Spinal cord (tissue), 10 donors: Measurements from ENCODE around the gene ARL15. TPM values are rescaled to one million over a fixed set of nuclear protein-coding genes. Genes with fewer than 3 reads are reported as not detected.

Source experiments
- DNase-seq, 6 donors: peaks; one replicate each; pipeline versions ENCODE4 v3.0.0 to v3.0.0-alpha.2; 2013 to 2015; ENCODE audit warnings: low spot score in 6 of 6, low read depth in 4 of 6
- H3K27ac ChIP-seq: one replicate; pipeline ENCODE4 v1.5.1; 2013; ENCODE audit warnings: low read depth, low read length, control low read depth
- H3K27me3 ChIP-seq: one replicate; pipeline ENCODE4 v1.6.1; 2013; ENCODE audit warnings: low read length; ENCODE audit not compliant: control insufficient read depth, insufficient read depth
- H3K36me3 ChIP-seq: one replicate; pipeline ENCODE4 v1.6.1; 2013; ENCODE audit warnings: low read length; ENCODE audit not compliant: control insufficient read depth, insufficient read depth
- H3K4me1 ChIP-seq: one replicate; pipeline ENCODE4 v1.6.1; 2013; ENCODE audit warnings: low read length; ENCODE audit not compliant: control insufficient read depth, insufficient read depth
- H3K4me3 ChIP-seq: one replicate; pipeline ENCODE4 v1.5.1; 2013; ENCODE audit warnings: low read depth, low read length, control low read depth
- H3K9me3 ChIP-seq: one replicate; pipeline ENCODE4 v1.6.1; 2013; ENCODE audit warnings: low read length; ENCODE audit not compliant: control insufficient read depth, insufficient read depth
- WGBS: methylation state at CpG from one replicate; pipeline ENCODE4 v1.1.5; 2013; ENCODE audit warnings: missing lambda C conversion rate; ENCODE audit not compliant: insufficient coverage; 5-methylcytosine and 5-hydroxymethylcytosine counted together
- polyA plus RNA-seq, 2 donors: library from polyadenylated mRNA; unstranded; fragments of 120-200 nt; gene quantifications; one replicate each; pipeline ENCODE4 v1.2.1, GENCODE V29; 2013; ENCODE audit not compliant: insufficient read length in 2 of 2
- total RNA-seq, 2 donors: library from RNA; depleted of rRNA in 1 of 2; stranded (reverse); fragments of 120-200 nt in 1 of 2; fragments of >200 nt in 1 of 2; gene quantifications; one replicate each; pipeline versions ENCODE4 v1.2.3 to v1.2.4, GENCODE V29; 2013 to 2014
- donor health status: healthy.

ARL15 gene
- total and polyA plus RNA-seq, 4 donors, result 24.7 to 67.6 (median 36.4) TPM

GRCh38 chr5:54017580-54017979 is 292.8 kb downstream of the ARL15 start:
- no peak for DNase-seq
- no peak overlapping the region for H3K27ac ChIP-seq
- H3K36me3 ChIP-seq, result no peaks in the 10 kb centered on the region
- H3K27me3 ChIP-seq, result no peaks in the 10 kb centered on the region
- H3K4me1 ChIP-seq, result no peaks in the 10 kb centered on the region
- no peaks in the 10 kb centered on the region for H3K9me3 ChIP-seq
- WGBS, result no CpG with 5 or more reads among the region's 2 CpGs
- H3K4me3 ChIP-seq, result no peak overlapping the region

- Histone ChIP-seq H3K4me3 (no peak overlapping the region), H3K27ac (no peak overlapping the region), H3K9me3 (no peaks in the 10 kb centered on the region), H3K4me1 (no peaks in the 10 kb centered on the region), H3K36me3 (no peaks in the 10 kb centered on the region), H3K27me3 (no peaks in the 10 kb centered on the region)
- DNase-seq, result no peak
These were observed 296.7 kb downstream of the ARL15 start for GRCh38 chr5:54013556-54014194.

- no CpG with 5 or more reads among the region's 2 CpGs for WGBS
- DNase-seq, result no peak
- H3K27ac ChIP-seq, result no peak overlapping the region
- no peaks in the 10 kb centered on the region for H3K9me3 ChIP-seq
- no peaks in the 10 kb centered on the region for H3K36me3 ChIP-seq
- no peaks in the 10 kb centered on the region for H3K27me3 ChIP-seq
- H3K4me3 ChIP-seq, result no peak overlapping the region
- H3K4me1 ChIP-seq, result no peaks in the 10 kb centered on the region
These were observed 300.5 kb downstream of the ARL15 start for GRCh38 chr5:54009828-54010227.

- 0% methylated on average over 1 of the region's 1 CpG for WGBS
- H3K9me3 ChIP-seq, result no peaks in the 10 kb centered on the region
- no peak for DNase-seq
- no peaks in the 10 kb centered on the region for H3K27me3 ChIP-seq
- no peak overlapping the region for H3K27ac ChIP-seq
- H3K4me1 ChIP-seq, result no peaks in the 10 kb centered on the region
- no peak overlapping the region for H3K4me3 ChIP-seq
- no peaks in the 10 kb centered on the region for H3K36me3 ChIP-seq
These were observed 301.0 kb downstream of the ARL15 start for GRCh38 chr5:54009357-54009756.

GRCh38 chr5:54007827-54008777 is 302.3 kb downstream of the ARL15 start:
- Histone ChIP-seq H3K36me3 (no peaks in the 10 kb centered on the region), H3K4me1 (no peaks in the 10 kb centered on the region), H3K9me3 (no peaks in the 10 kb centered on the region), H3K27me3 (no peaks in the 10 kb centered on the region), H3K4me3 (no peak overlapping the region), H3K27ac (no peak overlapping the region)
- DNase-seq, result peak in 1 of 6 donors; percentile 49
- 20% methylated on average over 1 of the region's 6 CpGs for WGBS

GRCh38 chr5:54004697-54005096 is 305.7 kb downstream of the ARL15 start:
- no peaks in the 10 kb centered on the region for H3K9me3 ChIP-seq
- DNase-seq, result no peak
- H3K36me3 ChIP-seq, result no peaks in the 10 kb centered on the region
- WGBS, result 50% methylated on average over 2 of the region's 3 CpGs
- H3K4me1 ChIP-seq, result no peaks in the 10 kb centered on the region
- no peak overlapping the region for H3K4me3 ChIP-seq
- H3K27ac ChIP-seq, result no peak overlapping the region
- H3K27me3 ChIP-seq, result no peaks in the 10 kb centered on the region

GRCh38 chr5:54002779-54003178 is 307.6 kb downstream of the ARL15 start:
- Histone ChIP-seq H3K4me3 (no peak overlapping the region), H3K27ac (no peak overlapping the region), H3K27me3 (no peaks in the 10 kb centered on the region), H3K9me3 (no peaks in the 10 kb centered on the region), H3K36me3 (no peaks in the 10 kb centered on the region), H3K4me1 (no peaks in the 10 kb centered on the region)
- 100% methylated on average over 1 of the region's 1 CpG for WGBS
- no peak for DNase-seq

- no peaks in the 10 kb centered on the region for H3K27me3 ChIP-seq
- H3K9me3 ChIP-seq, result no peaks in the 10 kb centered on the region
- no CpG with 5 or more reads among the region's 5 CpGs for WGBS
- no peak overlapping the region for H3K27ac ChIP-seq
- no peaks in the 10 kb centered on the region for H3K4me1 ChIP-seq
- DNase-seq, result no peak
- no peaks in the 10 kb centered on the region for H3K36me3 ChIP-seq
- no peak overlapping the region for H3K4me3 ChIP-seq
These were observed 308.2 kb downstream of the ARL15 start for GRCh38 chr5:54001976-54002775.

GRCh38 chr5:54000011-54000410 is 310.4 kb downstream of the ARL15 start:
- Histone ChIP-seq H3K4me1 (no peaks in the 10 kb centered on the region), H3K4me3 (no peak overlapping the region), H3K9me3 (no peaks in the 10 kb centered on the region), H3K36me3 (no peaks in the 10 kb centered on the region), H3K27me3 (no peaks in the 10 kb centered on the region), H3K27ac (no peak overlapping the region)
- no CpG with 5 or more reads among the region's 2 CpGs for WGBS
- DNase-seq, result no peak
